ENCODE results near the gene CFLAR.

DNA sequence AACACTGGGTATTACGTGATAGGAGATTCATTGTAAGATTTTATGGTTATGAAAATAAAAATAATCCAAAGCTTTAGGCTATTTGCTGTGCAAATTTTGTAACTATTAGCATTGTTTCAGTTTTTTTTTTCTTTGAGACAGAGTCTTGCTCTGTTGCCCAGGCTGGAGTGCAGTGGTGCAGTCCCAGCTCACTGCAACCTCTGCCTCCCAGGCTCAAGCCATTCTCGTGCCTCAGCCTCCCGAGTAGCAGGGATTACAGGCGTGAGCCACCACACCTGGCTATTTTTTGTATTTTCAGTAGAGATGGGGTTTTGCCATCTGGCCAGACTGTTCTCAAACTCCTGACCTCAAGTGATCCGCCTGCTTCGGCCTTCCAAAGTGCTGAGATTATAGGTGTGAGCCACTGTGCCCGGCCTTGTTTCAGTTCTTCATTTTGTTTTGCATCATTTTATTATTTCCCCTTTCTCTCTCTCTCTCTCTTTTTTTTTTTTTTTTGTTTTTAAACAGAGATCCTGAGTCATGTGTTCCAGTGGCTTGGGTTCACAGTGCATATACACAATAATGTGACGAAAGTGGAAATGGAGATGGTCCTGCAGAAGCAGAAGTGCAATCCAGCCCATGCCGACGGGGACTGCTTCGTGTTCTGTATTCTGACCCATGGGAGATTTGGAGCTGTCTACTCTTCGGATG, 92.7 kb downstream of the CFLAR start:
- TF ChIP-seq, protein P1, sequence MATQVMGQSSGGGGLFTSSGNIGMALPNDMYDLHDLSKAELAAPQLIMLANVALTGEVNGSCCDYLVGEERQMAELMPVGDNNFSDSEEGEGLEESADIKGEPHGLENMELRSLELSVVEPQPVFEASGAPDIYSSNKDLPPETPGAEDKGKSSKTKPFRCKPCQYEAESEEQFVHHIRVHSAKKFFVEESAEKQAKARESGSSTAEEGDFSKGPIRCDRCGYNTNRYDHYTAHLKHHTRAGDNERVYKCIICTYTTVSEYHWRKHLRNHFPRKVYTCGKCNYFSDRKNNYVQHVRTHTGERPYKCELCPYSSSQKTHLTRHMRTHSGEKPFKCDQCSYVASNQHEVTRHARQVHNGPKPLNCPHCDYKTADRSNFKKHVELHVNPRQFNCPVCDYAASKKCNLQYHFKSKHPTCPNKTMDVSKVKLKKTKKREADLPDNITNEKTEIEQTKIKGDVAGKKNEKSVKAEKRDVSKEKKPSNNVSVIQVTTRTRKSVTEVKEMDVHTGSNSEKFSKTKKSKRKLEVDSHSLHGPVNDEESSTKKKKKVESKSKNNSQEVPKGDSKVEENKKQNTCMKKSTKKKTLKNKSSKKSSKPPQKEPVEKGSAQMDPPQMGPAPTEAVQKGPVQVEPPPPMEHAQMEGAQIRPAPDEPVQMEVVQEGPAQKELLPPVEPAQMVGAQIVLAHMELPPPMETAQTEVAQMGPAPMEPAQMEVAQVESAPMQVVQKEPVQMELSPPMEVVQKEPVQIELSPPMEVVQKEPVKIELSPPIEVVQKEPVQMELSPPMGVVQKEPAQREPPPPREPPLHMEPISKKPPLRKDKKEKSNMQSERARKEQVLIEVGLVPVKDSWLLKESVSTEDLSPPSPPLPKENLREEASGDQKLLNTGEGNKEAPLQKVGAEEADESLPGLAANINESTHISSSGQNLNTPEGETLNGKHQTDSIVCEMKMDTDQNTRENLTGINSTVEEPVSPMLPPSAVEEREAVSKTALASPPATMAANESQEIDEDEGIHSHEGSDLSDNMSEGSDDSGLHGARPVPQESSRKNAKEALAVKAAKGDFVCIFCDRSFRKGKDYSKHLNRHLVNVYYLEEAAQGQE (IDR thresholded peaks at IDR 0.05), result no peak
- TF ChIP-seq, protein P2, sequence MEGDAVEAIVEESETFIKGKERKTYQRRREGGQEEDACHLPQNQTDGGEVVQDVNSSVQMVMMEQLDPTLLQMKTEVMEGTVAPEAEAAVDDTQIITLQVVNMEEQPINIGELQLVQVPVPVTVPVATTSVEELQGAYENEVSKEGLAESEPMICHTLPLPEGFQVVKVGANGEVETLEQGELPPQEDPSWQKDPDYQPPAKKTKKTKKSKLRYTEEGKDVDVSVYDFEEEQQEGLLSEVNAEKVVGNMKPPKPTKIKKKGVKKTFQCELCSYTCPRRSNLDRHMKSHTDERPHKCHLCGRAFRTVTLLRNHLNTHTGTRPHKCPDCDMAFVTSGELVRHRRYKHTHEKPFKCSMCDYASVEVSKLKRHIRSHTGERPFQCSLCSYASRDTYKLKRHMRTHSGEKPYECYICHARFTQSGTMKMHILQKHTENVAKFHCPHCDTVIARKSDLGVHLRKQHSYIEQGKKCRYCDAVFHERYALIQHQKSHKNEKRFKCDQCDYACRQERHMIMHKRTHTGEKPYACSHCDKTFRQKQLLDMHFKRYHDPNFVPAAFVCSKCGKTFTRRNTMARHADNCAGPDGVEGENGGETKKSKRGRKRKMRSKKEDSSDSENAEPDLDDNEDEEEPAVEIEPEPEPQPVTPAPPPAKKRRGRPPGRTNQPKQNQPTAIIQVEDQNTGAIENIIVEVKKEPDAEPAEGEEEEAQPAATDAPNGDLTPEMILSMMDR (IDR thresholded peaks at IDR 0.05; ENCODE audit: low read depth, low read length, missing input control), result no peak
- TF ChIP-seq EGR1 (IDR thresholded peaks at IDR 0.05; ENCODE audit: low read depth in 2 of 2) (no peak), JUND (IDR thresholded peaks at IDR 0.05) (no peak), SP1 (IDR thresholded peaks at IDR 0.05) (no peak)
